ENCODE measurements around the gene STS. TPM values are rescaled to one million over a fixed set of nuclear protein-coding genes. Genes with fewer than 3 reads are reported as not detected.

STS gene
- total RNA-seq, 1 experiment from 2014 or later, result 70.0 TPM

DNA sequence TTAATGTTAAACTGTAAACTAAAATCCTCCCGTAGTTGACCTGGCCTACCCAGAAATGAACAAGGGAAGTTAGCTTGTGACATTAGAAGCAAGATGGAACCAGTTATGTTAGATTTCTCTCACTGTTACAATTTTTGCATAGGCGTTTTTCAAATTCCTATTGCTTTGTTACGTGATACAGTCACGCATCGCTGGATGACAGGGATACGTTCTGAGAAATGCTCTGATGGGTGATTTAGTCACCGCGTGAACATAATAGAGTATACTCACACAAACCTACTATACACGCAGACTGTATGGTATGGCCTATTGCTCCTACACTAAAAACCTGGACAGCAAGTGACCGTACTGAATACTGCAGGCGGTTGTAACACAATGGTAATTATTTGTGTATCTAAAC lies 47.1 kb downstream of the STS start:
- TF ChIP-seq, protein P1, sequence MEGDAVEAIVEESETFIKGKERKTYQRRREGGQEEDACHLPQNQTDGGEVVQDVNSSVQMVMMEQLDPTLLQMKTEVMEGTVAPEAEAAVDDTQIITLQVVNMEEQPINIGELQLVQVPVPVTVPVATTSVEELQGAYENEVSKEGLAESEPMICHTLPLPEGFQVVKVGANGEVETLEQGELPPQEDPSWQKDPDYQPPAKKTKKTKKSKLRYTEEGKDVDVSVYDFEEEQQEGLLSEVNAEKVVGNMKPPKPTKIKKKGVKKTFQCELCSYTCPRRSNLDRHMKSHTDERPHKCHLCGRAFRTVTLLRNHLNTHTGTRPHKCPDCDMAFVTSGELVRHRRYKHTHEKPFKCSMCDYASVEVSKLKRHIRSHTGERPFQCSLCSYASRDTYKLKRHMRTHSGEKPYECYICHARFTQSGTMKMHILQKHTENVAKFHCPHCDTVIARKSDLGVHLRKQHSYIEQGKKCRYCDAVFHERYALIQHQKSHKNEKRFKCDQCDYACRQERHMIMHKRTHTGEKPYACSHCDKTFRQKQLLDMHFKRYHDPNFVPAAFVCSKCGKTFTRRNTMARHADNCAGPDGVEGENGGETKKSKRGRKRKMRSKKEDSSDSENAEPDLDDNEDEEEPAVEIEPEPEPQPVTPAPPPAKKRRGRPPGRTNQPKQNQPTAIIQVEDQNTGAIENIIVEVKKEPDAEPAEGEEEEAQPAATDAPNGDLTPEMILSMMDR (IDR thresholded peaks at IDR 0.05; ENCODE audit: insufficient read depth in 1 of 2, low read depth in 1 of 2, low read length in 1 of 2, severe bottlenecking in 1 of 2, unreplicated experiment in 1 of 2), result no peak
- H3K4me3 Mint-ChIP-seq (ENCODE audit: unreplicated experiment), result no peak overlapping the region
- POLR2A ChIA-PET, result no interaction called here
- no TSS peak for BruUV-seq (replicated peaks)
- no peak overlapping the region for H3K4me3 ChIP-seq (ENCODE audit: low read depth, low read length)
- no peaks in the 10 kb centered on the region for H3K27me3 Mint-ChIP-seq (ENCODE audit: insufficient read depth, unreplicated experiment)
- no peaks in the 10 kb centered on the region for H3K27me3 ChIP-seq (replicated peaks; ENCODE audit: control insufficient read depth, insufficient read depth, low read length)
- no peaks in the 10 kb centered on the region for H3K36me3 Mint-ChIP-seq (ENCODE audit: insufficient read depth, unreplicated experiment)
- H3K27ac Mint-ChIP-seq (ENCODE audit: unreplicated experiment), result no peak overlapping the region
- no peaks in the 10 kb centered on the region for H3K9me3 ChIP-seq
- no peak for DNase-seq
- H3K36me3 ChIP-seq (ENCODE audit: control insufficient read depth, insufficient read depth, low read length), result no peaks in the 10 kb centered on the region
- peaks cover 4% of the 10 kb centered on the region for H3K4me1 Mint-ChIP-seq (ENCODE audit: low read depth, unreplicated experiment)
- CTCF ChIA-PET, result no interaction called here
- no peaks in the 10 kb centered on the region for H3K4me1 ChIP-seq
- intact Hi-C loops (cut with micrococcal nuclease; ENCODE audit: unreplicated experiment), result no loop called here
- peaks cover 5% of the 10 kb centered on the region for H3K9me3 Mint-ChIP-seq (ENCODE audit: unreplicated experiment)

Small RNA genes lying within 50 kb of the gene (microRNA-seq; reads per million reads assigned to microRNA genes)
- gene MIR4767, result not detected

Other genes with a start within 250 kb of the STS start
- 54.3 and 57.5 TPM in 2 replicates for gene PUDP, start 441 bp downstream of the STS start, total RNA-seq (2022)